ENCODE results near the gene GARIN1A.
"Not testable (repeated sequence)": the region's sequence is repeated elsewhere in the genome, so short reads cannot be mapped to it uniquely, and the experiment has no call there.

- TF ChIP-seq FOXA1 (IDR thresholded peaks at IDR 0.05); NFRKB (IDR thresholded peaks at IDR 0.05); ARNT (IDR thresholded peaks at IDR 0.05); LEF1 (IDR thresholded peaks at IDR 0.05; ENCODE audit: borderline replicate concordance); SP1 (IDR thresholded peaks at IDR 0.05); BHLHE40 (IDR thresholded peaks at IDR 0.05; ENCODE audit: borderline replicate concordance); FOXM1 (IDR thresholded peaks at IDR 0.05; ENCODE audit: borderline replicate concordance): not testable (repeated sequence)
Measured at GRCh38 chr7:128663223-128663622, 8.9 kb upstream of the GARIN1A start.
